Mucosa of gallbladder (tissue), 1 donor: Measurements from ENCODE around the gene LOXHD1. TPM values are rescaled to one million over a fixed set of nuclear protein-coding genes. Genes with fewer than 3 reads are reported as not detected.
A peak's percentile ranks its signal among the peaks of the same experiment; 100 is the strongest.

Experiments
- DNase-seq: peaks from one replicate; pipeline ENCODE4 v3.0.0-alpha.2; 2020; ENCODE audit warnings: low spot score
- total RNA-seq: library from RNA; stranded (reverse); gene quantifications from one replicate; pipeline ENCODE4 v1.2.1, GENCODE V29; 2021
- donor health status: DM: no; HTN: no; CAD: no.

Gene LOXHD1
- total RNA-seq, 1 donor from 2014 or later: 0.12 TPM

DNA sequence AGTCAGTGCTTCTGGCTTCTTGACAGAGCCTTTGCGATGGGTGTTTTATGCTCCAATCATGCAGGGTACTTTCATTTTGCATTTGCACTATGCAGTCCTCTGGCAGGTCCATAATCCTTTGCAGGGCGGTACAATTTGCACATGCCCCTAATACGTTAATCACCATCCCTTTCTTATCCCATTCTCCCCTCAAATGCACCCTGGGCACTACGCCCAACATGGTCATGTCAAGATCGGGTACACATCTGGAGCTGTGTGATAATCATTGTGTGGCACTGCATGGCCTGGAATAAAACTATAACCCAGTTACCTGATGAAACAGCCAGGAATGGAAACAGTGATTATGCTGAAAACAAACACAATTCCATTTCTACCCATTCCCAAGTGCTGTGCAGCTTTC is 27.7 kb downstream of the LOXHD1 start:
- DNase-seq: no peak

DNA sequence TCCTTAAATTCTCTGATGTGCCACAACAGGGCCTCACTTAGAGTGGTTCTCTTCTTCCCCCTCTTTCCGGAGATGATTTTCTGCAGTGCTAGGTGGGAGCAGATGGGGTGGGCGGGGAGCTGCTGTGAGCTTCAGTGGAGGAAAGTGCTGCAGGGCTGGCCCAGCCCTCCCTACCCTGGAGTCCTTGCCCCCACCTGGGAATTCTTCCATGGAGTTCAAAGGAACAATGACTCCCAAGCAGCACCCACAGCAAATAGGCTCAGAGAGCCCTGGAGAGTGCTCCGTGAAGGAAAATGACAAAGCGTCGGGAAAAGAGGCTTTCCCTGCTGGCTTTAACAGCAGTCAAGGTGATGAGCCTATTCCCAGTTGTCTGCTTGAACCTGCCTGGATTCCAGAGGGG is 28.8 kb downstream of the LOXHD1 start:
- DNase-seq: no peak

DNA sequence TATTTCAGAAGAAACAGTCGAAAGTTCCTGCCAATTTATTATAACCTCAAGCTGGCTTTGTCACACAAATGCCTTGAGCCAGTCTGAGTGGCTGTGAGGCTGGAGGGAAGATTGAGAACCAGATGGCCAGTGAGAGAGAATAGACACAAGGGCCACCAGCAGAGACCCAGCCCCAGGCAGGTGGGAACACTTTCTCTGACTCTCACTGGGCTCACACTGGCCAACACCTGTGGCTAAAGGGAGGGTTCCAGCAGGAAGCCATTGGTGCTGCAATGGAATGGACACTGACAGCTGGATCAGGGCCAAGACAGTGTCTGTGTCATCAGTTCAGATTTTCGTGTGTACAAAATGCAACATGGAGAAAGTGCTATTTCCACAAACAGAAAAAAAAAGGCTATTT is 29.9 kb downstream of the LOXHD1 start:
- no peak for DNase-seq

DNA sequence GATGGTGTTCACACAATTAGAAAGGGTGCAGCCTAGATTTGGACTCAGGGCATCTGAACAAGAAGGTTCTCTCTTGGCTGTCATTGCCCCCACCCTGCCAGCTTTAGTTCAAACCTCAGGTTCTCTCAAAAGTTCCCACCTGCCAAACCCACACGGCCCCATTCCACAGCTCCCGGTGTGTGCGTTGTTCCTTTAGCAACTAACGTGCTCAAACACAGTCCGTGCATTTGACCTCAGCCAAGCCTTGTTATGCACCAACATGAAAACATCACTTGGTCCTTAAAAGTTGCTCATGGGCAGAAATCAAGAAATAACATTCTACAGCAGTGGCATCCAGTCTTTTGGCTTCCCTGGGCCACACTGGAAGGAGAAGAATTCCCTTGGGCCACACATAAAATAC is 32.0 kb downstream of the LOXHD1 start:
- peak; percentile 2 for DNase-seq

DNA sequence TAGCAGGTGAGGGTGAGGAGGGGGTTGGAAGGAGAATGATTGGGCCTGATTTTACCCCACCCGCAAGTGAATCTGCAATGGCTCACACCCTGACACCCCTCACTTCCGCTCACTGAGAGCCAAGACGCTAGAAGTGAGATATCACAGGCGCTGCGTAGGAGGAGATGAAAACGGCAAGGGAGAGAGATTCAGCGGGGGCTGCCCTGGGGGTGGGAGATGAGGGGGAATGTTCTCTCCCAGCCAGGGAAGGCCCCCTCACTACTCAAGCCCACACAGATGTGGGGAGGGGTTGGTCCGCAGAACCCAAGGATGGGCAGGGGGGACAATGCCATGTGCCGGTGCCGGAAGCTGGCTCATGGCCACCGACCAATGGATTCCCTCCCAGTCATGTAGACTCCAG is 32.9 kb downstream of the LOXHD1 start:
- peak; percentile 9 for DNase-seq

DNA sequence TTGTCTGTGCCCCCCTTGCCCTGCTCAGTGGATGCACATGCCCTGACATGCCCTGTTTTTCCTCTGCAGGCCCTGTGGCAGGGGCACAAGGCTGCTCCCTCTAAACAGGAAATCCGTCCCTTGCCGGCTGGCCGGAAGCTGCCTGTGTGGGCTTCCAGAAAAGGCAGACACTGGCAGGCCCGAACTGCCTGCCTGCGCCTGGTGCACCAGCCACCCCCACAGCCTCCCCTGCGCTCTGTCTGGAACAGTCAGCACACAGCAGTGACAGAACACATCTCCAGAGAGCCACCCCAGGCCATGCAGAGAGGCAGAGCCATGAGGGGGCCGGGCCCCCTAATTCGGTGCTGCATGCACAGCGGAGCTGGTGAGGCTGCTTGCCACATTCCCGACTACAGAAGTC is 33.5 kb downstream of the LOXHD1 start:
- peak; percentile 12 for DNase-seq

DNA sequence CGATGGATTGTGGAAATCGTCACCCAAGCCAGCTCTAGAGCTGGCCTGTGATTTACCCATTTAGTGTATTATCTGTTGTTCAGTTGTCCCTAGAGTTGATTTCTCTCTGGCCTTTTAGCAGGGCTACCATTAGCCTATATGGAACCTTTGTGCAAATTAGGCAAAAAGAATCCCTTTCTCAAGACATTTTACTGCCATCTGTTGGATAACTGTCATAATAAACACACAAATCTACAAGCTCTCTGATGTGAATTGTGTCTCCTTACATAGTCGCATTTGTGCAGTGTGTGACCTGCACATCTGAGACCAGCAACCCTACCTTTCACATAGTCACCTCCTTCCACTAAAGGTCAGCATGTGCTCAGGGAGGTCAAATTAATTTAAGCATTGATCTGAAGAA is 34.0 kb downstream of the LOXHD1 start:
- no peak for DNase-seq

DNA sequence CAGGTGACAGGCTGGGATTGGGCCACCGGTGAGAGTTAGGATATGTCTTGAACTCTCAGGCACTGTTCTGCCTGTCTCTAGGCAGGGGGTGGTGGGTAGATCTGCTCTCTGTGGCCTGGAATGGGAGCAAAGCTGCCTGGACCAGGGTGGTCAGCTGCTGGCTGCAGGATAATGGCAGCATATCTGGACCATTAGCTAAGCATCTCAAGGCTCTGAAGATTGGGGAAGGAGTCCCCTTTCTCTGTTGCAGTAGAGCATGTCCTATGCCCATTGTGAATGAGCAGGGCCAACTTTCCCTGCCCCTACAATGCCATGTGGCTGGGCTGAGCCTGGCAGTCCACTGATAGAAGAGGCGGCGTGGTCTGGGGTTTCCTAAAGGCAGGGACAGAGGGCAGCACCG is 34.6 kb downstream of the LOXHD1 start:
- DNase-seq: no peak

DNA sequence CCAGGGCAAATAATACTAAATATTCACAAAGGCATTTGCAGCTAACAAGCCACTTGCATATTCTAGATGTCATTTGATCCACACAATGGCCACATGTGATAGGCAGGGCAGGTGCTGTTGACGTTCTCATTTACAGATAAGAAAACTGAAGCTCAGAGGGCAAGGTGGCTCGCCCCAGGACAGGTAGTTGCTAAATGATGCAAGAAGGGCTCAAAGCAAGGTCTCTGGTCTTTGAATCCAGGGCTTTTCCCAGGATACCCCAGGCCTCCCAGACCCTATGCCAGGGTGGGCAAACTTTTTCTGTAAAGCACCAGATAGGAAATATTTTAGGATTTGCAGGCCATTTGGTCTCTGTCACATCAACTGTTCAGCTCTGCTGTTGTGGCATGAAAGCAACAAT is 35.1 kb downstream of the LOXHD1 start:
- DNase-seq: no peak

DNA sequence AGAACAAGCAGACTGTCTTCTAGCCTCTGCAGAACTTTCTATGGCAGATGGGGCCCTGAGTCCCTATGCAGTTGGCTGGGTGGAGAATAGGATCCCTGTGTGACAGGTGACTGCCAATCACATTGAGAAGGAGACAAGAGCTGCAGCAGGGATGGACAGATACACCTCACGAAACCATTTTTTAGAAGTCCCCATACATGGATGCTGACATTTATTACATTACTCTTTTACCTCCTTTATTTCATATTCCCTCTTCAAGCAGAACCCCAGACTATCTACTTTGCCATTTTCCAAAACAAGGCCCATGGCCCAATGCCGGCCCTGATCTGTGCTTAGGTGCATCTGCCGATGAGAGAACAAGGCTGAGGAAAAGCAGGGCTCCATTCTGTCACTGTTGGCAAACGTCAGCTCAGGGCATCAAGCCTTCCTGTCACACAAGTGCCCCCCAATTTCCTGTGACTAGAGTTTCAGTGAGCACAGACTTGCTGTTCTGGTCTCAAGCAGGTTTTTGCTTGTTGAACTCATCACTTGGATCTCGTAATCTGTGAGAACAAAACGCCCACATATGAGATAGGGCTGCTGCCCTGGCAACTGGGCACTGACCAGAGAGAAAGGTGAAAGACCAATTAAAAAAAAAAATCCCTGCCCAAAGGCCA is 35.8 kb downstream of the LOXHD1 start:
- DNase-seq: no peak

DNA sequence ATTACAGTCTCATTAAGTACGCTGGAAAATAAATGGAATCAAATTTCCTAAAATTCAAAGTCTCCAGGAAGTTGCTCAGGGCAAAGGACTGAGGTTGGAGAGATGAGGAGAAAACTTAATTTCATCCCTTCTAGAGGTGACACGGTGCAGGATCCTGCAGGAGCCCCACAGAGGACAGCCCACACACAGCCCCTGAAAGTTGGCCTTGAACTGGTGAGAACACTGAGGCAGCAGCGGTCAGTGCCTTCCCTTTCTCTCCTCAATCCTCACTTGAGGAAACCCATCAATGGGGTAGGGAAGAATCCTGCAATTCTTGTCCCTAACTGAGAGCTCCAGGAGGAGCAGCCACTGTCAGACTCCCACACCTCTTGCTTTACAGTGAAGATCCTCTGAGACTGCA is 37.5 kb downstream of the LOXHD1 start:
- no peak for DNase-seq

DNA sequence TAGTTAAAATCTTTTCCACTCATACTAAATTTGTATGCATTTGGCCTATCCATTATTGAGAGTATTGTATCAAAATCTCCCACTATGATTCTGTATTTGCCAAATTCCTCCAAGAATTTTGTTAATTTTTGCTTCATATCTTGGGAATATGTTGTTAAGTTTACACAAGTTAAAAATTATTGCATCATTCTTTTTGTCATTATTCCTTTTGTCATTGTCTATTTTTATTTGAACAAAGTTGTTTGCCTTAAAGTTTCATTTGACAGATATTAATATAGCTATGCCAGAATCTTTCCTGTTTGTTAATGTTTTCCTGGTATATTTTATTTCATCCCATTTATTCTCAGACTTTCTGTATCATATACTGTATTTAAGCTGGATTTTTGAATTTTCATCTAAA is 41.3 kb downstream of the LOXHD1 start:
- no peak for DNase-seq

DNA sequence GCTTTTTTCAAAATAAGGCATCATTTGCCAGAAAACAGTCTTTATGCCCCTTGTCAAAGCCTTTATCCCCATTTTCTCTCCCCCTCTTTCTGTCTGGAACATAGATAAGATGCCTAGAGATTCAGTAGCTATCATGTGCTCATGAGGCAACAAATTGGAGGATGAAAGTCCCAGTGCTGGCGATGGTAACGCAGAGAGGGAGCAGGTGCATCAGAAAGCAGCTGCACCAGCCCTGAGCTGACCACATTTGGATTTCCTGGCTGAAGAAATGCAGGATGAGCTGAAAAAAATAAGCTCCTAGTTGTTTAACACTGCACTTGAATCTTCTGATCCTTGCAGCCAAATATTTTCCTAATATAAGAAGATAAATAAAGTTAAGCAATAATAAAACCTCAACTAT is 48.0 kb downstream of the LOXHD1 start:
- DNase-seq: no peak

DNA sequence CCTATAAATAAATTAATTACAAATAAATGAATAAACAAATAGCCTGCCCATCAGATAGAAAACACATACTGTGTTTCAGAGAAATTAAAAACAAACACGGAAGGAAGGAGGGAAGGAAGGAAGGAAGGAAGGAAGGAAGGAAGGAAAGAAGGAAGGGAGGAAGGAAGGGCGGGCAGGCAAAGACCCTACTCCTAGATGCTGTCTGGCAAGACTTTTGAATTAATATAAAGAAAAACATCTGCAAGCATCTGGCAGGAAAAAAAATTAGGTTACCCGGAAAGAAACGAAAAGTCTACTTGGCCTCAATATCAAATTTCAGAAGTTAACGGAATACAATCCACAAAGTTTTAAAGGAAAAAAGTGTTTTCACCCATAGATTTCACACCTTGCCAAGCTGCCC is 49.1 kb downstream of the LOXHD1 start:
- no peak for DNase-seq

DNA sequence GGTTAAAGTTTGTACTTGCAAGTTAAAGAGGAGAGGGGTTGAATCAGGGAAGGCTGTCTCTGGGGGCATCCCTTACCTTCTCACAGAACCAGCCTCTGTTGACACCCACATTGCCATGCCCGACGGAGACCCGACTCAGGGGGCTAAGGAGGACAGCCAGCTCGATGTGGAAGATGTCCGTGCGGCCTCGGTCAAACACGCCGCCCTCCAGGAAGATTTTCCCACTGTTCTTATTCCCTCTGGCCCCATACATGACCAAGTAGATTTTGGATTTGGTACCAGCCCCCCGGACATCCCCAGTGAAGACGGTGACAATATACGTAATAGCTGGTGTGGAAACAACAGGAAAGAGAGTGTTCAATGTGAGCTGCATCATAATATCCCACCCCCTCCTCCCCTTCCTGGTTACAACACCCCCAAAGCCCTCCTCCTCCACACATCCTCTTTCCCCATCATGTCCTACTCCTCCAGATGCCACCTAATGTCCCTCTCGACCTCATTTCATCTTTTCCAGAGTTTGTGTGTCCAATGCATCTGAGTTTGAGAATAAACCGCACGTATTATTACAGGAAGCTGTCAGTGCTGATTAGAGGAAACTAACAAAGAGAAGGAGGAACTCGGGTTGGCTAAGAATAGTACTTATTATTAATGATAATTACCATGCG is 55.7 kb downstream of the LOXHD1 start:
- DNase-seq: no peak

DNA sequence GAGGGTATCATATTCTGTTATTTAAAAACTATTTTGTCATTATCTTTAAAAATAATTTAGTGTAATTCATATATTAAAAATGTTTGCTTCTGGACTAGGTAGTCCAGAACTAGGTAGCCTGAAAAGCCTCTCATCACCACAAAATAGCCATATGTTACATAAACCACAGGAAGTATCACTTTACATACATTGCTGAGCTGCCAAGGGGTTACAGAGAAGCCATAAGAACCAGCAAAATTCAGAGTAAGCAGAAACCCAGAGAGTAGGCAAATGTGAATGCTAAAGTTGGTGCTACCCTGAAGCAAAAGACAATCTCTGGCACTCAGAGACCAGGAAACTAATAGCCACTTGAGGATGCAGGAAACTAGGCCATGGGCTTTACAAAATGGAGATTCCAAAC is 60.9 kb downstream of the LOXHD1 start:
- no peak for DNase-seq

DNA sequence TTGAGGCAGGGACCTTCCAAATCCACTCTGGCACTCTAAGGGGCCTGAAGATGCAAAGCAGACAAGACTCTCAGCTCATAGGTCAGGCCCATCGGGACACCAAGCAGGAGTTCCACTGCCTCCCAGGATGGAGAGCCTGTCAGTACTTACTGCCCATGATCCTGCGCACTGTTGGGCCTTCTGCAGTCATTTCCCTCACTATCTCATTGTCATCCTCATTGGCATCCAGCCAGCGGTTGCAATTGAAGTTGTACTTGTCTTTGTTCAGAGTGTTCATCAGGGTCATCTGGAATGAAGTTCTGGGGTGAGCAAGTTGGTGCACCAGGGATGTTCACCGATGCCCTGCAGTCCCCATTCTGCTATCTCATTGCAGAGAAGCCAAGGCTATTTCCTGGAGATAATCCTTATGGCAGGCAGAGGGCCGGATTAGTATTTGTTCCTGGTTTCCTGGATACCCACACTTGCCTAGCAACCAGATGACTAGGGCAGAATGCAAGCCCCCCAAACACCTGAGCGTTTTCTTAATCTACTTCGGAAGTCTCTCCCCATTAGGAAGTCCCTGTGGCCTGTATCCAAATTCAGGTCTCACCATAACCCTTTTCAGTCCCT is 65.1 kb downstream of the LOXHD1 start:
- DNase-seq: no peak

DNA sequence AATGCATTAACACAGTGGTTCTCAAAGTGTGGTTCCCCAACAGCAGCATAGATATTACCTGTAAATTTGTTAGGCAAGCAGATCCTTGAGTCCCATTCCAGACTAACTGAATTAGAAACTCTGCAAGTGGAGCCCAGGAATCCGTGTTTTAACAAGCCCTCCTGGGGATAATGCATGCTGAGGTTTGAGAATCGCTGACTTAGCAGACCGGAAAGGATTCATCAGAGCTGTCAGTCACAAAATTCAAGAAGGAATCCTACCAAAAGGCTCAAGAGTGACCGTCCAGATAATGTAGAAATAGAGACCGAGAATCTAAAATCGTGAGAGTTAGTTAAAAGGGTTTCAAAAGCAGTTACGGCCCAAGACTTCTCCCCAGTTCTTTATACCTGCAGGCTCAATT is 66.9 kb downstream of the LOXHD1 start:
- DNase-seq: no peak

DNA sequence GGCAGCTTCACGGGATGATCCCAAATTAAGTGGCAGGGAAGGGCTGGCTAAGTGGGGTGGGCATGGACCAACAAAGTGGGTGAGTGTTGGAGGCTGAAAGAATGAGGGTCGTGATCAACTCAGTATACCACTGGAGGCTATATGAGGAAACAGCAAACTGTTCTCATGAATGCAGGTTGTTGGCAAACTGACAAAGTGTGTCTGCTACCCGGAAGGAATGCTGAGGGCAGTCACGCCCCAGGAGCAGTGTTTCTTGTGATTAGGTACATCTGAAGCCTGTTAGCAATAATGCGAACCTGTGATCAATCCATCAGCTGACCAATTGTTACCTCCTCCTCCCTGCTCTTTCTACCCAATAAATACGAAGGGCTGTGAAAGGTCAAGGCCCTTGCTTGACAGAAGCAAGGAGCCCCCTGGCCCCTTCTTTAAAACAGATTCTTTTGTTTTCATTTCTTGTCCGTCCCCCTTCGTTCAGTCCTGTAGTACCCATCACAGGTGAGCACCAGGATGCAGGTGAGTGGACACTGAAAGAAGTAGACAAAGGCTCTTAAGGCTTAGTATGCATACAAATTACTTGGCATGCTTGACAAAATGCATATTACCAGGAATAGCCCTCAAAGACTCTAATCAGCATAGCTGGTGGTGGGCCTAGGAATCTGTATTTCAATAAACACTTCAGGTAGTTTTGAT is 67.9 kb downstream of the LOXHD1 start:
- DNase-seq: peak; percentile 6

DNA sequence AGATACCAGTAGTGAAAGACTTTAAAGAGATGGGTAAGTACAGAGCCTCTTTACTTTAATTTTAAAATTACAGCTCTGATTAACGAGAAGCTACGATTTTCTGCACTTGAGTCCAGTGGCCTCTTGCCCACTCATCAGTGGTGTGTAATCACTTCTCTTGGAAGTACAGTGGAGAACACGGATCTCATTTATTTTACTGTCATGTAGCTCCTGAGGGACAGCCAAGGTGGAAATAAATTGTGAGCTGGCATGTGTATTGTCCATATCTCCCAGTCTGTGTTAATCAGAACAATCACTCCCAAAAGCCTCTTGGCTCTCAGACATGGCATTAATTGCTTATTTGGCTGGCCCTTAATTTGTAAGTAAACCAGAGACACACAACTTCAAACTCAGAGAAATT is 69.4 kb downstream of the LOXHD1 start:
- no peak for DNase-seq

DNA sequence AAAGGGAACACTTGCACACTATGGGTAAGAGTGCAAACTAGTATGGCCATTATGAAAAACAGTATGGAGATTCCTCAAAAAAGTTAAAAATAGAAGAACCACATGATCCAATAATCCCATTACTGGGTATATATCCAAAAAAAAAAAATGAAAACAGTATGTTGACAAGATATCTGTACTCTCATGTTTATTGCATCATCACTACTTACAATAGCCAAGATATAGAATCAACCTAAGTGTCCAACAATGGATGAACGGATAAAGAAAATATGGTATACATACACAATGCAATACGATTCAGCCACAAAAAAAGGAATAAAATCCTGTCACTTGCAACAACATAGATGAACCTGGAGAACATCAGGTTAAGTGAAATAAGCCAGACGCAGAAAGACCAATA is 73.3 kb downstream of the LOXHD1 start:
- DNase-seq: no peak

DNA sequence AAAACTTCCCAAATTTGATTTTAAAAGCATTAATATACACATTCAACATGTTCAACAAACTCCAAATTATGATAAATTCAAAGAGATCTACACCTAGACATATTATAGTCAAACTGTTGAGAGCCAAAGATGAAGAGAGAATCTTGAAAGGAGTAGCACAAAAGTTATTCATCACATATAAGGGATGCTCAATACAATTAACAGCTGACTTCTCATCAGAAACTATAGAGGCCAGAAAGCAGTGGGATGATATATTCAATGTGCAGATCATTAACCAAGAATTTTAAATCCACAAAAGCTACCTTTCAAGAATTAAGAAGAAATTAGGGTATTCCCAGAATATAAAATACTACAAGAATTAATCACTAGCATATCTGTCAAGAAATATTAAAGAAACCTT is 75.4 kb downstream of the LOXHD1 start:
- no peak for DNase-seq

DNA sequence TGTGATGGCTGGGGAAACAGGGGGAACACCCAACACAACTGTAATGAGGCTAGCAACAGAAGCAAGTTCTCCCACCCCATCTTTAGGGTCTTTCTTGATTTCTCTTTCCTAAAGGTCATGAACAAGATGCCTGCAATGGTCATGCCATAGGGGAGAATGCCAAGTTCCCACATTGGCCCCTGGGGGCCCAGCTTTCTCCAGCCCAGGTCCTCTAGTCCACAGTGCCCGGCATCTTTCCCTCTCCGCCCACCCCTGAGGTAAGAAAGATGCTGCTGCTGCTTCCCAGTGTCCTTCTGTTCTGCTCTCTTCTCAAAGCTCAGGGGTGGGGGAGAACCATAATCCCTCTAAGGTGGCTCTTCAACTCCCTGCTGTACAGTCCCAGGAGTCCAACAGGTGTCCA is 78.0 kb downstream of the LOXHD1 start:
- peak; percentile 7 for DNase-seq
